Measurements from ENCODE around the gene MMP17. TPM values are rescaled to one million over a fixed set of nuclear protein-coding genes. Genes with fewer than 3 reads are reported as not detected.
"Not testable (repeated sequence)": the region's sequence is repeated elsewhere in the genome, so short reads cannot be mapped to it uniquely, and the experiment has no call there.

Gene MMP17
- total RNA-seq, 1 experiment from 2014 or later: 41.7 TPM

DNA sequence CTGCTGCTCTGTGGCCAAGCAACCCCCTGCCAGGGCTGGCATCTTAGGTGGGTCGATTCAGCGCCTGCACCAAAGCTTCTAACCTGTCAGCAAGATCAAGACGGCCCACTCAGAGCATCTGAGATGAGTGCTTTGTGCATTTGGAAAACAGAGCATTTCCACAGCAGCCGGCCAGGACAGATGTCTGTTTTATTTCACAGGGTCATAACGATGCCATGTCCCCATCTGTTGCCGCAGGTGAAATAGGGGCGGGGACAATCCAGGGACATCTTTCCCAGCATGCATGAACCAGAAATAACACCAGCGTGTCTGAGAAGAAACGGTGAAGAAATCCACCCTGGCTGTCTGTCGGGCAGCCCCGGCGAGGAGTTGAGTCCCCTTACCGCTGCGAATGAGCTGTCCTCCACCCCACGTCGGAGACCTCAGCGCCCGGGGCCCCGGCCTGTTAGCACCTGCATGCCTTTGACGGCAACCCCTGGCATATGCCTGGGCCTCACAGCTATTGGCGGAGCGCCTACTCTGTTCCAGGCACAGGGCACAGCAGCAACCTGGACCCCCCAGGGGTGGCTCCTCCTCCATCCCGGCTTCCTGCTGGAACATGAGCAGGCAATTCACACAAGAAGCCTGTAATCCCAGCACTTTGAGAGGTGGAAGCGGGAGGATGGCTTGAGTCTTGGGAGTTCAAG lies 35.7 kb downstream of the MMP17 start:
- no peak for DNase-seq (ENCODE audit: low read depth)

DNA sequence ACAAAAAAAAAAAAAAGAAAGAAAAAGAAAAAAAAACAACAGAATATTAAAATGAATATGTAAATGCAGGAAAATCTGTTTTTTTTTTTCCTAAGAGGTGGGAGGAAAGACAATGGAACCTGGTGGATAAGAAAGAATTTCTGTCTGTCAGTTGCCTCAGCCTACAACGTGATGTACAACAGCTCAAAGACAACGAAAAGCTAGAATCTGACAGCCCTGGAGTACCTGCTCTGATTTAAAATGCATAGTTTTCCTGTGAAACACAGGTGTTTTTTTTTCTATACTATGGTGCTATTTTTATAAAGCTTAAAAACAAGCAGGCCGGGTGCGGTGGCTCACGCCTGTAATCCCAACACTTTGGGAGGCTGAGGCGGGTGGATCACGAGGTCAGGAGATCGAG lies 36.3 kb downstream of the MMP17 start:
- DNase-seq (ENCODE audit: low read depth): no peak

DNA sequence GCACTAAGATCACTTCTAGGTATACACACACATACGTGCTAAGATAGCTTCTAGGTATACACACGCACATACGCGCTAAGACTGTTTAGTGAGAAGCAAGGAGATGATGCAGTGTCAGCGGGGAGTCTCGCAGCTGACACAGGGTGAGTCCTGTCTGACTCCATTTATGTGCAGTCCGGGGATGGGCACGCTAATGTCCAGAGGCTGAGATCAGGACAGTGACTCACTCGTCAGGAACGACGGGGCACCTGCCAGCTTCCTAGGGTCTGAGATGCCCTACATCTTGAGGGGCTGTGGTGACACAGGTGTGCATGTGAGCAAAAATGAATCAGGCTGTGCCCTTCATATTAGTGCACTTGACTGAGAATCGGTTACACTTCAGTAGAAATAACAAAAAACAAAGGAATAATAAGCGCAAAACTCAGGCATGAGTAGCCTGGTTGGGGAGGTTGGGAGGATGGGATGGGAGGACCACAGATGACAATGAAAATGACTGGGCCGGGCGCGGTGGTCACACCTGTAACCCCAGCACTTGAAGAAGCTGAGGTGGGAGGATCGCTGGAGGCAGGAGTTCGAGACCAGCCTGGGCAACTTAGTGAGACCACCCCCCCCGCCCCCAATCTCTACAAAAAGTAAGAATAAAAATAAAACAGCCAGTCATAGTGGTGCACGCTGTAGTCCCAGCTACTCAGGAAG lies 37.1 kb downstream of the MMP17 start:
- peak; percentile 74 for DNase-seq (ENCODE audit: low read depth)

DNA sequence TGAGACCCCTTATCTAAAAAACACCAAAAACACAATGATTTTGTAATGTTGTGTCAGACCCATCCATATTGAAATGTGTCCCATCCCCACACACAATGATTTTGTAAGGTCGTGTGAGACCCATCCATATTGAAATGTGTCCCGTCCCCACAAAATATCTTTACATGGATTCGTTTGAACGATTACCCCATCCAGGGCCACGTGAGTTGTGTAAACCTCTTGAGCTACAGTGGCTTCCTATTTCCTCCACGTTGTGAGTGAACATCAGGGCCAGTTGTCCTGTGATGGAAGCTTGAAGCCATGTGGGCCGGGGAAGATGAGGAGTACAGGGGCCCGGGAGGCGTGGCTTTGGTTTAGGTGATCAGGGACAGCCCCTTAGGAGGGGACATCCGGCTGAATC lies 39.3 kb downstream of the MMP17 start:
- DNase-seq (ENCODE audit: low read depth): no peak

DNA sequence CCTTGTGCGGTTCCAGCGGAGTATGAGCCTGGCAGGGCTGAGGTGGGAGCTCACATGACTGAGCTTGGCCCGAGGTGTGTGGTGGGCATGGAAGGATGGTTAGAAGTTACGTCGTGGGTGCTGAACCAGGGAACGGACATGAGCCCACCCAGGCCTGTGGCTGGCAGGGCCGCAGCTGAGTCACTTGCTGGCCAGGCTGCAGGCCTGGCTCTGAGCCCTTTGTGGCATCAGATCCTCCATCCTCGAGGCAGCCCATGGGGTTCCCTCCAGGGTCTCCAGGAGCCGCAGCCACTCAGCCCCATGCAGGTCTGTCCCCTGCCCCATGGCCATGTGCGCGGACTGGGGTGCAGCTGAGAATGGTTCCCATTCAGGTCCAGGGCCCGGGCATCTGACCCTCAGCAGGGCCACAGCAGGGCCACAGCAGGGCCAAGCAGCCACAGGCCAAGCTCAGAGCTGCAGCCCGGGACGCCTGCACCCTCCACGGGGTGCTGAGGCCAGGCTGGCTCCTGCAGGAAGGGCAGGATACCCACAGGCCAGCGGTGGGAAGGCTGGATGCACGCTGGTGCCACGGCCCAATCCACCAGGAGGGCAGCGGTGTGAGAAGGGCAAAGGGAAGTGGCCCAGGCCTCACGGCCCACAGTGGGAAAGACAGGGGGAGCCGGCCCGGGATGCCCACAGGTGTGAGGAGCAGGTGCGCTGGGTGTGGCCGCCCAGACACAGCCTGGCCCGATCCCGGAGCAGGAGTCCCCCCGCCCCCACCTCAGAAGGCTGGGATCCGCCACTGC lies 39.9 kb downstream of the MMP17 start:
- DNase-seq (ENCODE audit: low read depth): no peak

DNA sequence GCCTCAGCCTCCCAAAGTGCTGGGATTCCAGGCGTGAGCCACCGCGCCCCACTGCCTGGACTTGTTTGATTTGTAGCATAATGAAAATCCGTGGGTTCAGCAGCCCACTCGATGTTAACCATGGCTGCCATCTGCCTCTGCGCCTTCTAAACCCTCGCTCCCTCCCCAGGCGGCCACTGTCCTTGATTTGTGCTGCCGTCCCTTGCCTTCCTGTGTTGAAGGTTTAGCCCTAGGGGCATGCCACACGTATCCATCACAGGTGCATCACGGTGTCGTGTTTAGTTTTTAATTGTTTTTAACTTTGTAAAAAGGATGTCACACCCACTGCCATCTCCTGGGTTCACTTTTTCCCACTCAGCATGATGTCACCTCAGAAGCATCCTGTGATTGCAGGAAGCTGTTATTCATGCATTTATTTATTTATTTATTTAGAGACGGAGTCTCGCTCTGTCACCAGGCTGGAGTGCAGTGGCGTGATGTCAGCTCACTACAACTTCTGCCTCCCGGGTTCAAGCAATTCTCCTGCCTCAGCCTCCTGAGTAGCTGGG lies 41.8 kb downstream of the MMP17 start:
- peak; percentile 49 for DNase-seq (ENCODE audit: low read depth)

DNA sequence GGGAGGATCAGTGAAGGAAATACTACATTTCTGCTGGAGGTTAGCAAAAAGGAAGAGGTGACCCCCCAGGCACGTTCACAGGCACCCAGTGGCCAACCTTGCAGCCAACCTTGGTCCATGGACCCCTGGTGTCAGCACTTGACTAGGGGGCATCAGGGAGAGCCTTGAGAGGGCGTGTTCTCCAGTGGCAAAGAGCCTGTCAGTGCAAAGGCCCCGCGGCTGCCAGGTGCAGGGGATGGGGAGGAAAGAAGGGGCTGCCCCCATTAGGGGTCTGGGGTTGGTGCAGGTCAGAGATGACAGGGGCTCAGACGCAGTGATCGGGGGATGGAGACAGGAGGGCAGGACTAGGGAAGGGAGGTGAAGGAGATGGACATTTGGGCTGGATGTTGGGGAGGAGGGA lies 43.5 kb downstream of the MMP17 start:
- DNase-seq (ENCODE audit: low read depth): no peak

DNA sequence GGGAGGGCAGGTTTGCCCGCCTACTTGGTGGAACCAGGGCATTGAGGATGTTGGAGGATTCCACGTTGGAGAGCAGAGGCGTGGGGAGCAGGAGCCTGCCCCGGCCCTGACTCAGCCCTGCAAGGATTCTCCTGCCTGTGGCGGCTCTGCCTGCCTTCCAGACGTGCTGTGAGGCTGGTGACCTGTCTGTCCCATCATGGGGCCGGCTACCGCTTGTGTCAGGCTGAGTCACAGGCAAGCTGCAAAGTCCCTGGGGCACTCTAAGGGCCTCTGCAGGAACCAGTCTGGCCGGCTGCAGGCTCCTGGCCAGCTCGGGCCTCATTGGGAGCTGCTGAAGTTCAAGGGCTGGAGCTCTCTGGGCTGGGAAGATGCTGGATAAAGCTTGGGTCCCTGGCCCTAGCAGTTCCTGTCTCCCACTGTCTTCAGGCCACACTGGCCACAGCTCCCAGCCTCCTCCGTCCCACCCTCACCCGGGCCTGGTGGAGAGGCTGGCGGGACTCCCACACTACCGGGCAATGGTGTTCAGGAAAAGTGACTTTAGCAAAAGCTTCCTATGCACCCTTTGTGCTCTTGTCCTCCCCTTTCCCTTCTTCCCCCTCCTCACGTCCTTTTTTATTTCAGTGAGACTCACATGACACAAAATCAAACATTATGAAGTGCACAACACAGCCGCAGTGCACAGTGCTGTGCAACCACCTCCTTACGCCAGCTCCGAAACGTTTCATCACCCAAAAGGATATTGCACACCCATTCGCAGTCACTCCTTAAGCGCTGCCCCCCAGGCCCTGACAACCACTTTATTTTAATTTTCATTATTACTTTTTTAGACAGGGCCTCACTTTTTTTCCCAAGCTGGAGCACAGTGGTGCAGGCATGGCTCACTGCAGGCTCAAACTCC lies 44.2 kb downstream of the MMP17 start:
- peak; percentile 80 for DNase-seq (ENCODE audit: low read depth)

DNA sequence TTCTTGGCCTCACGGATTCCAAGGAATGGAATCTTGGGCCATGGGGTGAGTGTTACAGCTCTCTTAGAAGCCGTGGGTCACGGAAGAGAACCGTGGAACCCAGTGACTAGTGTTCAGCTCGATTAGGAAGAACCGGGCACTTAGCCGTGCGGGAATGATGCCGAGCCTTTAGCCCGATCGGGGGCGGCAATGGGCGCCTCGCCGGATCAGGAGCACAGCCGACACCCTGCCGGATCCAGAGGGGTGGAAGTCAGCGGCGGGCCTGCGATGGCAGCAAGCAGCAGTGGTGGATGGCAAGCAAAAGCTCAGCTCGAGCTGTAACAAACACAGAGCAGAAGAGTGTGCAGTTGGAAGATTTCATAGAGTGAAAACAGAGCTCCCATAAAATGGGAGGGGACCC lies 45.1 kb downstream of the MMP17 start:
- DNase-seq (ENCODE audit: low read depth): no peak

DNA sequence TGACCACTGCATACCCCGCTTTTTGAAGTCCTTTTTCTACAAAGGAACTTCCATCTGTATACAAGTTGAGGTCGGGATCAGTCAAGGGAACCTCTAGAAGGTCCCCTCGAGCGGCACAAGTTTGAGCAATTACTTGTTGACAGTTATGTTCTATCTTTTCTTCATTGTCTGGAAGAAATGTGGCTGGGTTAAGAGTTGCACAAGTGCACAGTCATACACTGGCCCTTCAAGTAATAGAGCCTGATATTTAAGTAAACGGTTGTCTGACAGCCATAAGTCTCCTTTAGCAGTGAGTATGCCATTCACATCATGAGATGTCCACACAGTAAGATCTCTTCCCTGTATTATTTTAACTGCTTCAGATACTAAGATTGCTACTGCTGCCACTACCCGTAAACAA lies 46.8 kb downstream of the MMP17 start:
- not testable (repeated sequence) for DNase-seq (ENCODE audit: low read depth)

DNA sequence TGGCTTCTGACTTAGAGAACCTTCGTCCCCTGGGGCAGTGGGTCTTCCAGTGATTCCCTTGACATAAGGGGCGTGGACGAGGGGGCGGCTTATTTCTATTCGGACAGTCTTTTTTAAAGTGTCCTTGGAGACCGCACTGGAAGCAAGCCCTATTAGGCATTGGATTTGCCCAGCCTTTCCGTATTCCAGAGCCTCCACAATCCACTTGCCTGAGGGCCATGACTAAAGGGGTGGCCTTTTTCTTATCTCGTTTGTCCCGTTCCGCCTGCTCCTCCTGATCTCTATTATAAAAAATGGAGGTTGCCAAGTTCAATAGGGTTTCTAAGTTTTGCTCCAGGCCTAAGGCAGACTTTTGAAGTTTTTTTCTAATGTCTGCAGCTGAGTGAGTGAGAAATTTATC lies 49.0 kb downstream of the MMP17 start:
- DNase-seq (ENCODE audit: low read depth): not testable (repeated sequence)

DNA sequence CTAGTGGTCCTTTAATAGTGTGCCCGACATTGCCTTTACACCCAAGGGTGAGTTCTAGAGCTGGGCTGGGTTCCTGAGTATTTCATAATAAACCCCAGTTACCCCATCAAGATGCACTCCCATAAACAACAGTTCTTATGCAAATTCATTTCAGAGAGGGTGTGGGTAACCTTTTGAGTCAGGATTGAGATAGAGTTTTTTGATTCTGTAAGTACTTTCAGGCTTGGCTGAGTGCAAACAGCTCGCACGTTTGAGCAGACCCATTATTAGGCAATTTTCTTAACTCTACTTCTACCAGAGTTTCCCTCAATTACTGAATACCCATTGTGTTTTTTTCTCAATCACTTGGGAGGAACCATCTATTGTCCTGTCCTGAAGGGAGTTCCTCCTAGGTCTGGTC lies 50.2 kb downstream of the MMP17 start:
- not testable (repeated sequence) for DNase-seq (ENCODE audit: low read depth)

DNA sequence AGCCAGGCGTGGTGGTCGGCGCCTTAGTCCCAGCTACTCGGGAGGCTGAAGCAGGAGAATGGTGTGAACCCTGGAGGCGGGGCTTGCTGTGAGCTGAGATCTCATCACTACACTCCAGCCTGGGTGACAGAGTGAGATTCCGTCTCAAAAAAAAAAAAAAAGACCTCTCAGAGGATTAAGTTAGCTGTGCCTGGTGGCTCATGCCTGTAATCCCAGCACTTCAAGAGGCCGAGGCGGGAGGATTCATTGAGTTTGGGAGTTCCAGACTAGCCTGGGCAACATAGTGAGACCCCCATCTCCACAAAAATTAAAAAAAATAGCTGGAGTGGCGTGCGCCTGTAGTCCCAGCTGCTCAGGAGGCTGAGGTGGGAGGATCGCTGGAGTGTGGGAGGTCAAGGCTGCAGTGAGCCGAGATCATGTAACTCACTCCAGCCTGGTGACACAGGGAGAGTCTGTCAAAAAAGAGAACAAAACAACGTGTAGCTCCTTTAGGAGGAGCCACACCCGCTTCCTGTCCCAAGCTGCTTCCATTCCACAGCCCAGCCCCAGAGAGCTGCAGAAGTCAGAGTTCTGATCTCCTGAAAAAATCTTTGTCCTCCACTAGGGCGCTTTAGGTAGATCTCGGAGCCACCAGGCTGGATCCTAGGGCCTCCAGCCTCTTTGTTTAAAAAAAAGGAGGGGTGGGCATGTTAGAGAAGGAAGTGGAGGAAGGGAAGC lies 54.8 kb downstream of the MMP17 start:
- DNase-seq (ENCODE audit: low read depth): no peak

DNA sequence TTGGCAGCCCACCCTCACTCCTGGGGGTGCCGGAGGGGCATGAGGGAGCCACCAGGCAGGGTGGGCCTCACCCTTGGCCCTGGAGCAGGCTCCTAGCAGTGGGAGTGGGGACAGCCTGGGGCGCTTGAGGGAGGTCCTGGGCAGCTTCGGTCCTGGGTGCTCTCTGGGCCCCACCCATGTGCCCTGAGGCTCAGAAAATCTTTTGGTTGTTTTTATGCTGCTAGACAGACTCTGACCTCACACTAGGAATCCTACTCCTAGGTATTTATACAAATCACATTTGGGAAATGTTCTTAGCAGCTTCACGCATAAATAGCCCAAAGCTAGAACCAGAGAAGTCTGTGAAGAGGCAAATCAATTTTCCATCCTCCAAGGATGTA lies 55.3 kb downstream of the MMP17 start:
- DNase-seq (ENCODE audit: low read depth): no peak

DNA sequence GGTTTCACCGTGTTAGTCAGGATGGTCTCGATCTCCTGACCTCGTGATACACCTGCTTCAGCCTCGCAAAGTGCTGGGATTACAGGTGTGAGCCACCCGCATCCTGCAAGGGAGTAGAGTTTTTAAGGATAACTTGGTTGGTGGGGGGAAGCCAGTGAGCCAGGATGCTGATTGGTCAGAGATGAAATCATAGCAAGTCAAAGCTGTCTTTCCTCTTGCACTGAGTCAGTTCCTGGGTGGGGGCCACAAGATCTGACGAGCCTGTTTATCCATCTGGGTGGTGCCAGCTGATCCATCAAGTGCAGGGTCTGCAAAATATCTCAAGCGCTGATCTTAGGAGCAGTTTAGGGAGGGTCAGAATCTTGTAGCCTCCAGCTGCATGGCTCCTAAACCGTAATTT lies 56.9 kb downstream of the MMP17 start:
- not testable (repeated sequence) for DNase-seq (ENCODE audit: low read depth)

DNA sequence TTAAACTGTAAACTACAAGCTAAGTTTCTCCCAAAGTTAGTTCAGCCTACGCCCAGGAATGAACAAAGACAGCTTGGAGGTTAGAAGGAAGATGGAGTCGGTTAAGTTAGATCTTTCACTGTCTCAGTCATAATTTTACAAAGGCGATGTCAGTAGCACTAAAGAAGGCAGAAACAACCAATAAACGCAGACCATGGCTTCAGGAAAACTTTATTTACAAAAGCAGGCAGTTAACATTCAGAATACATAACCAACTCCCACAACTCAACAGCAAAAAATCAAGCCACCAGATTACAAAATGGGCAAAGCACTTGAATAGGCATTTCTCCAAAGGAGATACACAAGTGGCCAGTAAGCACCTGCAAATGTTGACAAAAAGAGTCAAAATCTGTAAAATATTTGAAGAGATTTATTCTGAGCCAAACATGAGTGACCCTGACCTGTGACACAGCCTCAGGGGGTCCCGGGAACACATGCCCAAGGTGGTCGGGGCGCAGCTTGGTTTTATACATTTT lies 57.4 kb downstream of the MMP17 start:
- no peak for DNase-seq (ENCODE audit: low read depth)

DNA sequence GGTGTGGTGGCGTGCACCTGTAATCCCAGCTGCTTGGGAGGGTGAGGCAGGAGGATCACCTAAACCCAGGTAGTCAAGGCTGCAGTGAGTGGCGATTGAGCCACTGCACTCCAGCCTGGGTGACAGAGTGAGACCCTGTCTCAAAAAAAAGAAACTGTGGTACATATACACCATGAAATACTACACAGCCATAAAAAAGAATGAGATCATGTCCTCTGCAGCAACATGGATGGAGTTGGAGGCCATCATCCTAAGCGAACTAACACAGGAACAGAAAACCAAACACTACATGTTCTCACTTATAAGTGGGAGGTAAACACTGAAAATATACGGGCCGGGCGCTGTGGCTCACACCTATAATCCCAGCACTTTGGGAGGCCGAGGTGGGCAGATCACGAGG lies 63.5 kb downstream of the MMP17 start:
- not testable (repeated sequence) for DNase-seq (ENCODE audit: low read depth)

DNA sequence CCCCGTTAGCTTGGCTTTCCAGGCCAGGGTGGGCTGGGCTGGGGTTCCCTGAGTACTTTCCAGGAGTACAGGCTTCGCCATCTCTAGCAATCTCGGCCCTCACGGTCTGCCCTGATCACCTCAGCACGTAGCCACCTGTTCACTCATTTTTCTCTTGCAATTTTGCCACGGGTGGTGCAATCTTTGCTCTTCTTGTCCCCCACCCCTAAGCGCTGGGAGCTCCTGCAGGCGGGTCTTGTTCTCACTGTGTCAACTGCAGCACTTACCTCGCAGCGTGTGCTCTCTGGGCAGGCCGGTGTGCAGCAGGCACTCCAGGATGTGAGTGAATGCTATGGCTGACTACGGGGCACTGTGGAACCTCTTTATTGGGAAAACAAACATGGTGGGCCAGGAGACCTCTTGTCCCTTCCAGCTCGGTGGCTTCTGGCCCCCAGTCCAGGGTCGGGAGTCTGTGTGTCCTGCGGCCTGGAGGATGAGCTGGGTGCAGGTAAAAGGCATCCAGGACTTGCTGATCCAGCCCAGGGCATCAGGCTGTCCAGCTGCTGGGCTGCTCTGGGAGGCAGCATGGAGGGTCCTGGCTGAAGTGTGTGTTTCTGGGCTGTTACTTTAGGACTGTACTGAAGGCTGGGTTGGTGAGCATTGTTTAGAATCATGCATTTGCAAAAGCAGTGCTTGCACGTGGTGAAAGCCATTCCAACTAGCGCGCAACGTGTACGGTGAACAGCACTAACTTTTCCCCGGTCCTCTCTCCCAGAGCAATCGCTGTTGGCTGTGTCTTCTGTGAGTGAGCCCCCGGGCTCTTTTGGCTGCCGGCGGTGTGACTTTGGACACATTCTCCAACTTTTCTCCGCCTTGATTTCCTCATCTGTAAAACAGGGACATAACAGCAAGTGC lies 64.8 kb downstream of the MMP17 start:
- no peak for DNase-seq (ENCODE audit: low read depth)

DNA sequence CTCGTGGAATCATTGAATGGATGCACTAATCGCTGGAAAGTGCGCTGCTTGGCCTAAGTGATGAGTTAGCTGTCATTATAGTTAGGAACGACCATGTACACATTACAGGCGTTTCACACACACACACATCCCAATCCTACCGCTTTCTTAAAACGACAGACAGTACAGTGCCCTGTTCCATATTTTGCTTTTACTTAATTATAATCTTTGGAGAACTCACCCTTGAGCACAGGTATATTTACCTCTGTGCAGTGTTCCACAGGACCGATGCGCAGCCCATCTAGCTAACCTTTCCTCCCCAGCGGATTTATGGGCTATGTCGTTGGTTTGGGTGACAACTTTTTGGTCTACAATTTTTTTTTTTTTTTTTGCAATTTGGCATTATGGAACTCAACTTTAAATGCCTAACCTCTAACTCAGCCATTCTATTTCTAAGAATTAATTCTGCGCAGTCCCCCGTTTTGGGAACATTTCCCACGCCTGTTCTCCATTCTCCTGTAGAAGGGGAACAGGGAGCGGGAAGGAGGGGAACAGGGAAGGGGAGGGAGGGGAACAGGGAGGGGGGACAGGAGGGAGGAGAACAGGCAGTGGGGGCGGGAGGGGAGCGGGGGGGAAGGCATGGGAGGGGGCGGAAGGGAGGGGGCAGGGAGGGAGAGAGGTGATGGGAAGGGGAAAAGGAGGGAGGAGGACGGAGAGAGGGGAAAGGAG lies 65.6 kb downstream of the MMP17 start:
- DNase-seq (ENCODE audit: low read depth): no peak
